ENCODE measurements around the gene STX17. TPM values are rescaled to one million over a fixed set of nuclear protein-coding genes. Genes with fewer than 3 reads are reported as not detected.

Gene STX17
- total and polyA plus RNA-seq, 2 of the 13 experiments (the other 11 are each of a cell fraction or from before 2014, with no cell fraction given) = 8.3 to 25.7 TPM

DNA sequence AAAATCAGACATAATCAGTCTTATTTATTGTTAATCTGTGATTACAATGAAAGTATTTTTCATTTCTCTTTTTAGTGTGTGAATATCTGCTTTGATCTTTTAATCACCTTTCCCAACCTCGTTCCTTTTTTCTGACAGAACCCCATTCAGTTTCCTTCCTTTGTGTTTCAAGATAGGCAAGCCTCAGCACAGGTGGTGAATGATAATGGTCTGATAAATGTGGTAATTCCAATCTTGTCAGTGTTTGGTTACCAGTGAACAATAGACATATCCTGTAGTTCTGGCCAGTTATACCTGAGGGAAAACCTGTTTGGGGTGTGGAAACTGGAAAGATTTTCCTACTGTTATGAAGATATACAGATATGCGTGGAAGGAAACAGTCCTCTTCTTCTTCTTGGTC, 13.5 kb downstream of the STX17 start:
- no peaks in the 10 kb centered on the region for H3K79me2 ChIP-seq (ENCODE audit: insufficient read depth, low read length)
- no peak for FAIRE-seq
- ChIA-PET POLR2A (no interaction called here), CTCF (ENCODE audit: low intra/inter-chr PET ratio, low total read pairs) (no interaction called here)
- H3K27ac ChIP-seq (ENCODE audit: extremely low read length, insufficient read depth, low read length) = no peak overlapping the region
- no peak overlapping the region for H3K4me2 ChIP-seq (ENCODE audit: low read depth, low read length)
- no peak for DNase-seq (ENCODE audit: low spot score)
- no peaks in the 10 kb centered on the region for H3K9me3 ChIP-seq (ENCODE audit: low read length)
- no peak overlapping the region for H2AFZ ChIP-seq (ENCODE audit: low read length)
- ATAC-seq = no peak
- no peaks in the 10 kb centered on the region for H4K20me1 ChIP-seq (ENCODE audit: insufficient read depth, low read length)
- intact Hi-C loops (cut with micrococcal nuclease; ENCODE audit: unreplicated experiment) (loop anchor here (5.0 kb wide), 1 partner anchor 1473 kb away; no protein-coding TSS in a partner anchor), in situ Hi-C loops (cut with HindIII; ENCODE audit: extremely low pct_ligation_motif_present, low pct_unique_long_range_greater_than_20kb) (no loop called here)
- no peak overlapping the region for H3K4me3 ChIP-seq (replicated peaks in 1 of 3; ENCODE audit: insufficient read depth in 1 of 3, low read depth in 2 of 3, low read length in 3 of 3)
- WGBS (ENCODE audit: low lambda C conversion rate) = 96% methylated on average over 2 of the region's 2 CpGs
- no peaks in the 10 kb centered on the region for H3K27me3 ChIP-seq (ENCODE audit: control insufficient read depth in 1 of 2, insufficient read depth in 2 of 2, low read length in 2 of 2)
- H3K36me3 ChIP-seq (replicated peaks in 1 of 2; ENCODE audit: control insufficient read depth in 1 of 2, insufficient read depth in 2 of 2, low read length in 2 of 2) = peaks cover 11 to 71% of the 10 kb centered on the region in 2 experiments
- no peak for TF ChIP-seq ZNF615 (CRISPR knock-in tag; IDR thresholded peaks at IDR 0.05; ENCODE audit: borderline replicate concordance)
- no peak for TF ChIP-seq NPAS2 (CRISPR knock-in tag; IDR thresholded peaks at IDR 0.05; ENCODE audit: borderline replicate concordance)
- TF ChIP-seq NCOA2 (CRISPR knock-in tag; IDR thresholded peaks at IDR 0.05) = no peak
- no peak overlapping the region for H3K9ac ChIP-seq (ENCODE audit: insufficient read depth, low read depth, low read length)
- no TSS peak for BruUV-seq (replicated peaks)
- H3K4me1 ChIP-seq (ENCODE audit: insufficient read depth, low read length) = no peaks in the 10 kb centered on the region

DNA sequence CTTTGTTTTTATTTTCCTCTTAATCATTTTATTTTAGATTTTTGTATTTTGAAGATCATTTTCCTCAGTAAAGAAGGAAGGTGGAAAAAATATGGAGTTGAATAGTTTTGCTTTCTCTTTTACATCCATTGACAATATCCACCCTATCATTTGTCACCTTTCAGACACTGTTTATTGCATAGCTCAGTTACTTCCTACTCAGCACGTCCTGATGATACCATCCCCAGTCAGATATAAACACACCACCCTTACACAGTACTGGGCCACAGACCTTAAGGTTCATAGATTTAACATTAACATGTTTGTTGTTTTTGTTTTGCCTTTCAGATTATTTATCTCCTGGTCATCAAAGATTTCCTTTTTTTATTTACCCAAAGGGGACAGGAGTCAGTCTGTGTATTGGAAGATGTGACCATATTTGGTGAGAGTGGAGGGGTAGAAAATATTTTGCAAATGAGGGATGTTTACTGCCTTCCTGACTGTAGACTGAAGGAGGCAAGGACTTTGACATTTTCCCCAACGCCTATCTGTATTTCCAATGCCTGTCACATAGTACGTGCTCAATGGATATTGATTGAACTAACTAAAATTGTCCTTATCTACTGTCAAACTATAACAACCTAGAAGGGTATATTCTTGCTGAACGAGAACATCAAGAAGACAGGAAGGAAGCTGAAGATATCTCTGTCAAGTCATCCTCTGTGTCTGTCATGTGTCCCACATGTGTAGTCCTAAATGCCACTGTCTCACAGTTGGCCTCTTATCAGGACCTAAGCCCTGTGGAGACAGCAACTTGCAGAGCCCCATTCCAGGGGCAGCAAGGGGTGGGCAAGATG, 15.6 kb downstream of the STX17 start:
- POLR2A ChIA-PET = no interaction called here
- 94% methylated on average over 4 of the region's 4 CpGs for WGBS (ENCODE audit: low lambda C conversion rate)
- Histone ChIP-seq H3K79me2 (ENCODE audit: insufficient read depth, low read length) (no peaks in the 10 kb centered on the region), H3K36me3 (replicated peaks in 1 of 2; ENCODE audit: control insufficient read depth in 1 of 2, insufficient read depth in 2 of 2, low read length in 2 of 2) (peaks cover 9 to 54% of the 10 kb centered on the region in 2 experiments), H3K4me1 (ENCODE audit: insufficient read depth, low read length) (no peaks in the 10 kb centered on the region), H3K27me3 (ENCODE audit: control insufficient read depth in 1 of 2, insufficient read depth in 2 of 2, low read length in 2 of 2) (no peaks in the 10 kb centered on the region), H3K4me2 (ENCODE audit: low read depth, low read length) (no peak overlapping the region), H3K9ac (ENCODE audit: insufficient read depth, low read depth, low read length) (no peak overlapping the region), H3K9me3 (ENCODE audit: low read length) (peaks cover 5% of the 10 kb centered on the region; the same call in 1 of the 2 replicates), H4K20me1 (ENCODE audit: insufficient read depth, low read length) (no peaks in the 10 kb centered on the region), H3K4me3 (replicated peaks in 1 of 3; ENCODE audit: insufficient read depth in 1 of 3, low read depth in 2 of 3, low read length in 3 of 3) (no peak overlapping the region), H2AFZ (ENCODE audit: low read length) (no peak overlapping the region), H3K27ac (ENCODE audit: extremely low read length, insufficient read depth, low read length) (no peak overlapping the region)
- CTCF ChIA-PET (ENCODE audit: low intra/inter-chr PET ratio, low total read pairs) = no interaction called here
- FAIRE-seq (no peak), DNase-seq (ENCODE audit: low spot score) (no peak), ATAC-seq (no peak)
- no TSS peak for BruUV-seq (replicated peaks)
- in situ Hi-C loops (cut with HindIII; ENCODE audit: extremely low pct_ligation_motif_present, low pct_unique_long_range_greater_than_20kb) (no loop called here), intact Hi-C loops (cut with micrococcal nuclease; ENCODE audit: unreplicated experiment) (loop anchor here (5.0 kb wide), 1 partner anchor 1475 kb away; no protein-coding TSS in a partner anchor)
- TF ChIP-seq ZSCAN30 (CRISPR knock-in tag; IDR thresholded peaks at IDR 0.05) (no peak), PAX8 (CRISPR knock-in tag; IDR thresholded peaks at IDR 0.05; ENCODE audit: borderline replicate concordance) (no peak), GZF1 (CRISPR knock-in tag; IDR thresholded peaks at IDR 0.05) (no peak), ZKSCAN5 (CRISPR knock-in tag; IDR thresholded peaks at IDR 0.05) (no peak), SOX6 (IDR thresholded peaks at IDR 0.05) (no peak), SOX6 (CRISPR knock-in tag; IDR thresholded peaks at IDR 0.05) (no peak), PTBP1 (IDR thresholded peaks at IDR 0.05; ENCODE audit: low read depth, low read length, poor library complexity, severe bottlenecking) (no peak), ZNF737 (CRISPR knock-in tag; IDR thresholded peaks at IDR 0.05; ENCODE audit: borderline replicate concordance) (no peak), TMF1 (CRISPR knock-in tag; IDR thresholded peaks at IDR 0.05; ENCODE audit: low read depth) (no peak), PLRG1 (conservative IDR thresholded peaks at IDR 0.05) (no peak)
- TF ChIP-seq, protein P1, sequence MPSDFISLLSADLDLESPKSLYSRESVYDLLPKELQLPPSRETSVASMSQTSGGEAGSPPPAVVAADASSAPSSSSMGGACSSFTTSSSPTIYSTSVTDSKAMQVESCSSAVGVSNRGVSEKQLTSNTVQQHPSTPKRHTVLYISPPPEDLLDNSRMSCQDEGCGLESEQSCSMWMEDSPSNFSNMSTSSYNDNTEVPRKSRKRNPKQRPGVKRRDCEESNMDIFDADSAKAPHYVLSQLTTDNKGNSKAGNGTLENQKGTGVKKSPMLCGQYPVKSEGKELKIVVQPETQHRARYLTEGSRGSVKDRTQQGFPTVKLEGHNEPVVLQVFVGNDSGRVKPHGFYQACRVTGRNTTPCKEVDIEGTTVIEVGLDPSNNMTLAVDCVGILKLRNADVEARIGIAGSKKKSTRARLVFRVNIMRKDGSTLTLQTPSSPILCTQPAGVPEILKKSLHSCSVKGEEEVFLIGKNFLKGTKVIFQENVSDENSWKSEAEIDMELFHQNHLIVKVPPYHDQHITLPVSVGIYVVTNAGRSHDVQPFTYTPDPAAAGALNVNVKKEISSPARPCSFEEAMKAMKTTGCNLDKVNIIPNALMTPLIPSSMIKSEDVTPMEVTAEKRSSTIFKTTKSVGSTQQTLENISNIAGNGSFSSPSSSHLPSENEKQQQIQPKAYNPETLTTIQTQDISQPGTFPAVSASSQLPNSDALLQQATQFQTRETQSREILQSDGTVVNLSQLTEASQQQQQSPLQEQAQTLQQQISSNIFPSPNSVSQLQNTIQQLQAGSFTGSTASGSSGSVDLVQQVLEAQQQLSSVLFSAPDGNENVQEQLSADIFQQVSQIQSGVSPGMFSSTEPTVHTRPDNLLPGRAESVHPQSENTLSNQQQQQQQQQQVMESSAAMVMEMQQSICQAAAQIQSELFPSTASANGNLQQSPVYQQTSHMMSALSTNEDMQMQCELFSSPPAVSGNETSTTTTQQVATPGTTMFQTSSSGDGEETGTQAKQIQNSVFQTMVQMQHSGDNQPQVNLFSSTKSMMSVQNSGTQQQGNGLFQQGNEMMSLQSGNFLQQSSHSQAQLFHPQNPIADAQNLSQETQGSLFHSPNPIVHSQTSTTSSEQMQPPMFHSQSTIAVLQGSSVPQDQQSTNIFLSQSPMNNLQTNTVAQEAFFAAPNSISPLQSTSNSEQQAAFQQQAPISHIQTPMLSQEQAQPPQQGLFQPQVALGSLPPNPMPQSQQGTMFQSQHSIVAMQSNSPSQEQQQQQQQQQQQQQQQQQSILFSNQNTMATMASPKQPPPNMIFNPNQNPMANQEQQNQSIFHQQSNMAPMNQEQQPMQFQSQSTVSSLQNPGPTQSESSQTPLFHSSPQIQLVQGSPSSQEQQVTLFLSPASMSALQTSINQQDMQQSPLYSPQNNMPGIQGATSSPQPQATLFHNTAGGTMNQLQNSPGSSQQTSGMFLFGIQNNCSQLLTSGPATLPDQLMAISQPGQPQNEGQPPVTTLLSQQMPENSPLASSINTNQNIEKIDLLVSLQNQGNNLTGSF (CRISPR knock-in tag; IDR thresholded peaks at IDR 0.05) = no peak

All from HepG2 (cell line).